Fibroblast of villous mesenchyme (primary cell): ENCODE measurements around the gene RAD9A. TPM values are rescaled to one million over a fixed set of nuclear protein-coding genes. Genes with fewer than 3 reads are reported as not detected.
A peak's percentile ranks its signal among the peaks of the same experiment; 100 is the strongest.
"Not testable (repeated sequence)": the region's sequence is repeated elsewhere in the genome, so short reads cannot be mapped to it uniquely, and the experiment has no call there.

Experiments
- DNase-seq: peaks from one replicate; pipeline ENCODE4 v3.0.0-alpha.2; 2010; ENCODE audit warnings: low read depth
- H3K4me3 ChIP-seq: 2 replicates; pipeline ENCODE4 v1.5.1; 2011; ENCODE audit warnings: low read depth, mild to moderate bottlenecking, low read length
- total RNA-seq: library from RNA; depleted of rRNA; stranded (reverse); fragments of >200 nt; gene quantifications from 2 replicates; pipeline ENCODE4 v1.2.3, GENCODE V29; 2012
- TF ChIP-seq, protein P1 (sequence below): IDR thresholded peaks from 2 replicates; pipeline ENCODE4 v1.5.1; 2012; ENCODE audit warnings: low read depth, mild to moderate bottlenecking, low read length; ENCODE audit not compliant: insufficient read depth

The RAD9A gene
- total RNA-seq, 1 donor: 4.3 TPM

DNA sequence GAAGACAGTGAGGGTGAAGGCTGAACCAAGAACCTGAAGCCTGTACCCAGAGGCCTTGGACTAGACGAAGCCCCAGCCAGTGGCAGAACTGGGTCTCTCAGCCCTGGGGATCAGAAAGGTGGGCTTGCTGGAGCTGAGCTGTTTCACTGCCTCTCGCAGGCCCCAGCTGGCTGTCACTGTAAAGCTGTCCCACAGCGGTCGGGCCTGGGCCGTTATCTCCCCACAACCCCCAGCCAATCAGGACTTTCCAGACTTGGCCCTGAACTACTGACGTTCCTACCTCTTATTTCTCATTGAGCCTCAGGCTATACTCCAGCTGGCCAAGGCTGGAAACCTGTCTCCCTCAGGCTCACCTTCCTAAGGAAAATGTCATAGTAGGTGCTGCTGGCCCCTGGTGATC lies 5.8 kb downstream of the RAD9A start:
- no peak overlapping the region for H3K4me3 ChIP-seq
- TF ChIP-seq, protein P1, sequence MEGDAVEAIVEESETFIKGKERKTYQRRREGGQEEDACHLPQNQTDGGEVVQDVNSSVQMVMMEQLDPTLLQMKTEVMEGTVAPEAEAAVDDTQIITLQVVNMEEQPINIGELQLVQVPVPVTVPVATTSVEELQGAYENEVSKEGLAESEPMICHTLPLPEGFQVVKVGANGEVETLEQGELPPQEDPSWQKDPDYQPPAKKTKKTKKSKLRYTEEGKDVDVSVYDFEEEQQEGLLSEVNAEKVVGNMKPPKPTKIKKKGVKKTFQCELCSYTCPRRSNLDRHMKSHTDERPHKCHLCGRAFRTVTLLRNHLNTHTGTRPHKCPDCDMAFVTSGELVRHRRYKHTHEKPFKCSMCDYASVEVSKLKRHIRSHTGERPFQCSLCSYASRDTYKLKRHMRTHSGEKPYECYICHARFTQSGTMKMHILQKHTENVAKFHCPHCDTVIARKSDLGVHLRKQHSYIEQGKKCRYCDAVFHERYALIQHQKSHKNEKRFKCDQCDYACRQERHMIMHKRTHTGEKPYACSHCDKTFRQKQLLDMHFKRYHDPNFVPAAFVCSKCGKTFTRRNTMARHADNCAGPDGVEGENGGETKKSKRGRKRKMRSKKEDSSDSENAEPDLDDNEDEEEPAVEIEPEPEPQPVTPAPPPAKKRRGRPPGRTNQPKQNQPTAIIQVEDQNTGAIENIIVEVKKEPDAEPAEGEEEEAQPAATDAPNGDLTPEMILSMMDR: no peak
- DNase-seq: no peak

DNA sequence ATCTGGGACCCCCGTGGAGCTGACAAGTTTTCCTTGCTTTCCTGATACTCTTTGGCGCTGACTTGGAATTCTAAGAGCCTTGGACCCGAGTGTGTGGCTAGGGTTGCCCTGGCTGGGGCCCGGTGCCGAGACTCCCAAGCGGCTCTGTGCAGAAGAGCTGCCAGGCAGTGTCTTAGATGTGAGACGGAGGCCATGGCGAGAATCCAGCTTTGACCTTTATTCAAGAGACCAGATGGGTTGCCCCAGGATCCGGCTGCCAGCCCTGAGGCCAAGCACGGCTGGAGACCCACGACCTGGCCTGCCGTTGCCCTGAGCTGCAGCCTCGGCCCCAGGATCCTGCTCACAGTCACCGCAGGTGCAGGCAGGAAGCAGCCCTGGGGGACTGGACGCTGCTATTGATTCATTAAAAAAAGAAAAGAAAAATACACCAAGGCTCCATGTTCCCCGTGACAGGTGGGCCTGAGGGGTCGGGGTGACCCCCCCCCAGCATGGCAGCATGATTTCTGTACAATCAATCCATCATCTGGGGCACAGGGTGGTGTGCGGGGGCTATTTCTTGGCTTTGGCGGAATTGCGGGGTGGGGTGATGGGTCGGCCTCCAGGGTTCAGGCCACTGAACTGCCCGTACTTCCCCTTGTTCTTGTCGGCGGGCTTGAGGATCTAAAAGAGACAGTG lies 6.3 kb downstream of the RAD9A start:
- TF ChIP-seq, protein P1: no peak
- no peak overlapping the region for H3K4me3 ChIP-seq
- DNase-seq: no peak

DNA sequence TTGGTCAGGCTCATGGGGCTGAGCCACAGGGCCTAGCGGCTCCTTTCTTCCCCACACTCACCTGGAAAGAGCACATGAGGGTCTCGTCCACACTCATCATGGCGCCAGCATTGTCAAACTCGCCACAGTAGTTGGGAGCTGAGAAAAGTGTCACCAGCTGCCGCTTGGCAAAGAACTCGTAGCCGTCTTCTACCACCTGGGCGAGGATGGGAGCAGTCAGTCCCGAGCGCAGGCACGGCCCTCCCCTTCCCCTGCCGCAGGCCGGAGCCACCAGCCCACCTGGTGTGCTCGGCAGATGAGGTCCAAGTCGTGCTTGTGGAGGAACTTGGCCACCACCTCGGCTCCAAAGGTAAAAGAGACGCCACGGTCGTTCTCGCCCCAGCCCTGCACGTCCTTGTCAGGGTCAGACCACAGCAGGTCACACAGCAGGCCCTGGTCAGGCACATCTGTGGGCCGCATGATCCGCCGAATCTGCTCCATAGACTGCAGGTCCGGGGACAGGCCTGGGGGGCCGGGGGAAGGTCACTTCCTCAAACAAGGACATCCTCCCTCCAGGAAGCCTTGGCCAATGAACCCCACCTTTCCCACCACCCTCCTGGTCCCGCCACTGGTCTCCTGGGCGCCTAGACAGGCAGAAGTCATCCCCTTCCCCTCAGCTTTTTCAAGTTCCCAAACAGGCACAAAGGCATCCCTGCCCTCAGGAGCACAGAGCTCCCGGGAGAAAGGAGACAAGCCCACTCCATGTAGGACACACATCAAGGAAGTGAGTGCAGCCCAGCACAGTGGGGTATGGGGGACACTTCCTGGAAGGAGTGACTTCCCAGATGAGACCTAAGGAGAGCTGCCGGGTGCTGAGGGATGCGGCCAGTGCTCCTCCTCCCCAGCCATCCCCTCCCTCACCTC lies 7.1 kb downstream of the RAD9A start:
- H3K4me3 ChIP-seq: no peak overlapping the region
- DNase-seq: no peak
- TF ChIP-seq, protein P1: no peak

DNA sequence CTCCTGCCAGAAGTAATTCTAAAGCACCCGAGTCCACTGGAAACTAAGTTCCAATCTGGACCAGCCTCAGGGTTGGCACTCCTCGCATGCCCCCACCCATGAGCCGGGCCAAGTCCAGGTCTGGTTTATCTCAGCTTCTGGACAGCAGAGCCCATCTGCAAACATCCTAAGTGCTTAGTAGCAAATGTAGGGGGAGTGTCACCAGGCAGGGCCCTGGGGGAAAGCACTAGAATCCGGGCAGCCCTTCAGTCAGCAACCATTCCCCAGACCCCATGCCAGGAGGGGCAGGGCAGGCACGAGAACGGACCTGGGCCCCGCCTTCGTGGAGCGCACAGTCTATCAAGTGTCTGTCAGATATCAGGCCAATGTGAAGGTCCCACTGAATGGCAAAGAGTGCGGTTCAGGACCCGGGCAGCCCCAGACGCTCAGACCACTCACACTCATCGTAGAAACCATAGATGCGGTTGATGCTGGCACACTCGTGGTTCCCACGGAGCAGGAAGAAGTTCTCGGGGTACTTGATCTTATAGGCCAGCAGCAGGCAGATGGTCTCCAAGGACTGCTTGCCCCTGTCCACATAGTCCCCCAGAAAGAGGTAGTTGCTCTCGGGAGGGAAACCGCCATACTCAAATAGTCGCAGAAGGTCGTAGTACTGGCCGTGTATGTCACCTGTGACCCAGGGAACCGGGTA lies 8.6 kb downstream of the RAD9A start:
- DNase-seq: peak; percentile 43
- TF ChIP-seq, protein P1: no peak

DNA sequence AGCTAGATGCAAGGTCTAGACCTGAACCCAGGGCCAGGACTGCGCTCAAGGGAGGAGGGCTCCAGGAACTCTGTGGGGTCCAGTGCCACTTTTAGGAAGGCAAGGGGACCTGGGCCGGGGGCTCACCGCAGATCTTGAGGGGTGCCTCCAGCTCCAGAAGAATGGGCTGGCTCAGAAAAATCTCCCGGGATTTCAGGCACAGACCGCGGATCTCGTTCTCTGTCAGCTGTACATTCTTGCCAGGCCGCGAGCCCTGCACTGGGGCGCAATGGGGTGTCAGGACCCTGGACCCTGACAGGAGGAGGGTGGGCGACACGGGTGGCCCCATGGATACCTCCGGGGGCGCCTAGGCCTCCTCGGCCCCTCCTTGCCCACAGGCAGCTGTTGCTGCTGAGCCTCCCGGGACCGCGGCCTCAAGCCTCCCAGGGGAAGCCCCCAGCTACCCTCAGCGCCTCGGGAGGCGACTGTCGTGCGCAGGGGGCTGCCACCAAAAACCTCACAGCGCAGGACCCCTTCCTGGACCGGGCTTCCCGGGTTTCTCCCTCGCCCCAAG lies 9.2 kb downstream of the RAD9A start:
- TF ChIP-seq, protein P1: no peak
- peak overlapping the region; percentile 90 for H3K4me3 ChIP-seq
- DNase-seq: peak; percentile 7

More for the DNA sequence above, 8.6 kb downstream of the RAD9A start:
- peak overlapping the region; percentile 90 for H3K4me3 ChIP-seq

DNA sequence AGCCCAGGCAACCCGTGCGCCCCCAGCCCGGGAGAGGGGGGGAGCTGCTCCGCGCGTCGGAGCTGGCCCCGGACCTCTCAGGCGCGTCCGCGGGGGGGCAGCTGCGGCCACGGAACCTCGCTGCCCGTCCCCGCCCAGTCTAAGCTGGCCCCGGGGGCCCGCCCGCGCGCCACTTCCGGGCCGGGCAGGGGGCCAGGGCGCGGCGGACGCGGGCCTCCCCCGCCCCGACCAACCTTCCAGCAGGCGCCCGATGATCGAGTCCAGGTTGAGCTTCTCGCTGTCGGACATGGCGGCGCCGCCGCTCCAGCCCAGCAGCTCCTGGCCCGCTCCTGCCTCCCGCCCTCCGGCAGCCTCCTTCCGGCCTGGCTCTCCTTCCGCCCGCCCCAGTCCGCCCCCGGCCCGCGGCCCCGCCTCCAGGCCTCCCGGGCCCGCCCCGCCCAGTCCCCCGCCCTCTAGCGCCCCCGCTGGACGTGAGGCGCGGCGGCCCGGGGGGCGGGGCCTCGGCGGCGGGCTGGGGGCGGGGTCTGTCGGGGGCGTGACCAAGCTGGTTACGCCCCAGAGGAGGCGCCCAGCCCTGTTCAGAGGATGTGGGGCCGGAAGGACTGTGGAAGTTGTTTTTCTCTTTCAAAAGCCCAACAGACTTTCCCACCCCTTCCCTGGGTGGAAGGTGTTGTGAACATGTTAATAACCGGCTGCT lies 9.9 kb downstream of the RAD9A start, which contains the start of gene PPP1CA:
TSS of gene PPP1CA (minus strand) at position 364 of the 697 bp plus-strand sequence. CDS start at position 288, 76 bp downstream.
- TF ChIP-seq, protein P1: peak; percentile 16
- peak; percentile 90 for DNase-seq
- peak within 1 kb of the TSS; percentile 90 for H3K4me3 ChIP-seq

DNA sequence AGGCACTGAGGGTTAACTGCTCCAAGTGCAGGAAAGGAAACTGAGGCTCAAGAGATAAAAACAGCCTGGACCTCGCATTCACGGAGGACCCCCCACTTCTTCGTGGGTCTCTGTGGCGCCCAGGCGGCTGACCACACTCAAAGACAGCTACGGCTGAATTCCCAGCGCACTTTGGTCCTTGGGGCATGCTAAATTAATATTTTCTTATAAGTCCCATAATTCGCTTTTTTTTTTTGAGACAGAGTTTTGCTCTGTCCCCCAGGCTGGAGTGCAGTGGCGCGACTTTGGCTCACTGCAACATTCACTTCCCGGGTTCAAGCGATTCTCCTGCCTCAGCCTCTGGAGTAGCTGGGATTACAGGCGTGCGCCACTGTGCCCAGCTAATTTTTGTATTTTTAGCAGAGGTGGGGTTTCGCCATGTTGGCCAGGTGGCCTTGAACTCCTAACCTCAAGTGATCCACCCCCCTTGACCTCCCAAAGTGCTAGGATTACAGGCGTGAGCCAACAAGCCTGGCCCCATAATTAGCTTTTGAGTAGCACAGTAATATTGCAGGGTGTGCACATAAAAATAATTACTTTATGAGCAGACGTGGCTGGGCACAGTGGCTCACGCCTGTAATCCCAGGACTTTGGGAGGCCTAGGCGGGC lies 10.5 kb downstream of the RAD9A start:
- H3K4me3 ChIP-seq: peak overlapping the region; percentile 52
- DNase-seq: not testable (repeated sequence)

DNA sequence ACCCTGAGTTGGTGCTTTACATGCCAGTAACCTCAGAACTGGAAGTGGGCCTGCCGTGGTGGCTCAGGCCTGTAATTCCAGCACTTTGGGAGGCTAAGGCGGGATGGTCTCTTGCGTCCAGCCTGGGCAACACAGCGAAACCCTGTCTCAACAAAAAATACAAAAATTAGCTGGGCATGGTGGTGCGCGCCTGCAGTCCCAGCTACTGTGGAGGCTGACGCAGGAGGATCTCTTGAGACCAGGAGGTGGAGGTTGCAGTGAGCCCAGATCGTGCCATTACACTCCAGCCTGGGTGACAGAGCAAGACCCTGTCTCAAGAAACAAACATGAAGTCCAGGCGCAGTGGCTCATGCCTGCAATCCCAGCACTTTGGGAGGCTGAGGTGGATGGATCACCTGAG lies 11.3 kb downstream of the RAD9A start:
- not testable (repeated sequence) for DNase-seq, H3K4me3 ChIP-seq
